K562 (cell line): Measurements from ENCODE around the gene REX1BD. TPM values are rescaled to one million over a fixed set of nuclear protein-coding genes. Genes with fewer than 3 reads are reported as not detected.

Experiments
- FOXM1 ChIP-seq, 2 experiments: fragments of 450-650 bp in 1 of 2; sonication (generic) in 1 of 2; formaldehyde crosslinking in 1 of 2; IDR thresholded peaks; 2 replicates each; pipeline versions ENCODE4 v1.6.1 to v1.9.0; 2017 to 2022; ENCODE audit warnings: low read depth in 2 of 2, mild to moderate bottlenecking in 2 of 2, missing genetic modification reagents in 1 of 2, moderate library complexity in 1 of 2
- GABPB2 ChIP-seq: fragments of 250-450 bp; sonication (Bioruptor Pico); conservative IDR thresholded peaks from 2 replicates; pipeline ENCODE4 v1.5.1; 2021; ENCODE audit warnings: mild to moderate bottlenecking
- GTF2E2 ChIP-seq: fragments of 200-800 bp; sonication (Bioruptor generic); IDR thresholded peaks from 2 replicates; pipeline ENCODE4 v1.6.1; 2016; ENCODE audit warnings: missing genetic modification characterization, missing compliant biosample characterization
- HMBOX1 ChIP-seq: sonication (generic); IDR thresholded peaks from 2 replicates; pipeline ENCODE4 v1.6.1; 2016
- KAT7 ChIP-seq: sonication (generic); formaldehyde crosslinking; IDR thresholded peaks from 2 replicates; pipeline ENCODE4 v1.8.0; 2022; ENCODE audit warnings: missing genetic modification reagents, mild to moderate bottlenecking, borderline replicate concordance
- MIER1 ChIP-seq: fragments of 450-650 bp; IDR thresholded peaks from 2 replicates; pipeline ENCODE4 v1.6.1; 2016; ENCODE audit warnings: antibody characterized with exemption, mild to moderate bottlenecking, low read depth
- POLR2G ChIP-seq: fragments of 200-400 bp; formaldehyde crosslinking; IDR thresholded peaks from 2 replicates; pipeline ENCODE4 v1.6.1; 2017; ENCODE audit warnings: low read depth, mild to moderate bottlenecking, antibody characterized with exemption, low read length, moderate library complexity
- POU5F1 ChIP-seq: fragments of 150-350 bp; IDR thresholded peaks from 2 replicates; pipeline ENCODE4 v1.6.1; 2014; ENCODE audit warnings: borderline replicate concordance, low read length, low read depth, mild to moderate bottlenecking; ENCODE audit not compliant: partially characterized antibody
- RBM22 ChIP-seq: fragments of 200-400 bp; formaldehyde crosslinking; IDR thresholded peaks from 2 replicates; pipeline ENCODE4 v1.6.1; 2018; ENCODE audit warnings: low read length, low read depth; ENCODE audit not compliant: poor library complexity, severe bottlenecking
- SAP30 ChIP-seq: fragments of 200-600 bp; sonication (generic); IDR thresholded peaks from 2 replicates; pipeline ENCODE4 v1.6.1; 2012; ENCODE audit warnings: borderline replicate concordance, low read depth, mild to moderate bottlenecking, moderate library complexity, low read length, control low read depth, inconsistent platforms; ENCODE audit not compliant: insufficient read depth, poor library complexity, severe bottlenecking
- SMAD3 ChIP-seq: fragments of 450-650 bp; formaldehyde crosslinking; conservative IDR thresholded peaks from 2 replicates; pipeline ENCODE4 v1.4.0; 2020; ENCODE audit warnings: mild to moderate bottlenecking
- SMARCC2 ChIP-seq: fragments of 450-650 bp; IDR thresholded peaks from 2 replicates; pipeline ENCODE4 v1.6.1; 2017; ENCODE audit warnings: antibody characterized with exemption, moderate library complexity, mild to moderate bottlenecking, low read depth
- SOX6 ChIP-seq: fragments of 450-650 bp; IDR thresholded peaks from 2 replicates; pipeline ENCODE4 v1.6.1; 2014; ENCODE audit warnings: mild to moderate bottlenecking
- SP1 ChIP-seq: sonication (generic); formaldehyde crosslinking; IDR thresholded peaks from 2 replicates; pipeline ENCODE4 v1.8.1; 2022; ENCODE audit warnings: mild to moderate bottlenecking, missing genetic modification reagents
- TCF7 ChIP-seq: sonication (generic); IDR thresholded peaks from 2 replicates; pipeline ENCODE4 v1.6.1; 2016; ENCODE audit warnings: antibody characterized with exemption, borderline replicate concordance
- USF2 ChIP-seq: sonication (generic); formaldehyde crosslinking; IDR thresholded peaks from 2 replicates; pipeline ENCODE4 v1.5.0; 2020; ENCODE audit warnings: missing genetic modification reagents
- ZNF3 ChIP-seq: fragments of 250-450 bp; sonication (Bioruptor Pico); IDR thresholded peaks from 2 replicates; pipeline ENCODE4 v1.5.0; 2021; ENCODE audit warnings: mild to moderate bottlenecking, moderate library complexity
- ZNF41 ChIP-seq: fragments of 250-450 bp; sonication (Bioruptor Pico); conservative IDR thresholded peaks from 2 replicates; pipeline ENCODE4 v1.4.0; 2020; ENCODE audit warnings: mild to moderate bottlenecking
- ZNF518B ChIP-seq: fragments of 250-450 bp; sonication (Bioruptor Pico); IDR thresholded peaks from 2 replicates; pipeline ENCODE4 v1.5.0; 2021; ENCODE audit warnings: mild to moderate bottlenecking, moderate library complexity
- ZNF76 ChIP-seq: fragments of 250-450 bp; sonication (Bioruptor Pico); IDR thresholded peaks from 2 replicates; pipeline ENCODE4 v1.4.0; 2020; ENCODE audit warnings: mild to moderate bottlenecking, moderate library complexity, borderline replicate concordance
- ZNF830 ChIP-seq: fragments of 250-450 bp; sonication (Bioruptor Pico); IDR thresholded peaks from 2 replicates; pipeline ENCODE4 v1.5.0; 2021; ENCODE audit warnings: mild to moderate bottlenecking
- polyA plus RNA-seq, 8 experiments: library from polyadenylated mRNA; depleted of rRNA in 4 of 8; stranded (reverse) in 5 of 8; unstranded in 3 of 8; fragments of >200 nt; fragmentation: Nextera tagmentation in 2 of 8; fragmentation: Illumina TruSeq in 1 of 8; extraction: Ambion mirVana in 2 of 8; extraction: Trizol in 1 of 8; gene quantifications; 2 replicates each; pipeline versions ENCODE4 v1.2.1 to v1.2.3, GENCODE V29; 2011 to 2014; ENCODE audit warnings: inconsistent platforms in 1 of 8, missing spikeins in 1 of 8
- total RNA-seq, 7 experiments: library from RNA; depleted of rRNA in 6 of 7; stranded (reverse); fragments of >200 nt in 6 of 7; fragmentation: Illumina TruSeq in 2 of 7; extraction: Trizol in 2 of 7; gene quantifications; 2 replicates each; pipeline versions ENCODE4 v1.2.1 to v1.2.3, GENCODE V29; 2011 to 2021; ENCODE audit warnings: low replicate concordance in 1 of 7
- TF ChIP-seq, protein P1 (sequence below): fragments of 250-450 bp; sonication (Bioruptor Pico); IDR thresholded peaks from 2 replicates; pipeline ENCODE4 v1.6.1; 2021; ENCODE audit warnings: mild to moderate bottlenecking

REX1BD gene
- total and polyA plus RNA-seq, 9 of the 15 experiments (the other 6 are each of a cell fraction or from before 2014, with no cell fraction given), result 1.9 to 136 (median 13.8) TPM

GRCh38 chr19:18571564-18572344, 16.8 kb upstream of the REX1BD start, which contains the start of gene UBA52 (continued):
- TF ChIP-seq HMBOX1, result no peak
- TF ChIP-seq TCF7, result peak; percentile 49; the same call in 1 of the 2 replicates
- TF ChIP-seq RBM22, result peak; percentile 76
- peak; percentile 71 for TF ChIP-seq SAP30
- TF ChIP-seq USF2, result peak; percentile 93
- no peak for TF ChIP-seq ZNF41 (CRISPR knock-in tag)
- peak; percentile 99 for TF ChIP-seq POLR2G
- peak; percentile 99 for TF ChIP-seq SP1 (CRISPR knock-in tag)
- peak; percentile 80 for TF ChIP-seq POU5F1
- TF ChIP-seq KAT7 (CRISPR knock-in tag), result peak; percentile 97; the same call in 1 of the 2 replicates
- TF ChIP-seq FOXM1 (IDR thresholded peaks at IDR 0.05; ENCODE audit: low read depth), result no peak
- peak; percentile 83; the same call in 1 of the 2 replicates for TF ChIP-seq FOXM1 (CRISPR knock-in tag; IDR thresholded peaks at IDR 0.05; ENCODE audit: low read depth)
- TF ChIP-seq SMAD3, result no peak
- TF ChIP-seq GTF2E2 (tag), result no peak
- TF ChIP-seq GABPB2 (CRISPR knock-in tag), result no peak
- no peak for TF ChIP-seq ZNF3 (CRISPR knock-in tag)
- no peak for TF ChIP-seq ZNF518B
- TF ChIP-seq MIER1, result no peak
- TF ChIP-seq ZNF830, result no peak
- no peak for TF ChIP-seq SMARCC2
- no peak for TF ChIP-seq ZNF76 (CRISPR knock-in tag)
- TF ChIP-seq, protein P1, sequence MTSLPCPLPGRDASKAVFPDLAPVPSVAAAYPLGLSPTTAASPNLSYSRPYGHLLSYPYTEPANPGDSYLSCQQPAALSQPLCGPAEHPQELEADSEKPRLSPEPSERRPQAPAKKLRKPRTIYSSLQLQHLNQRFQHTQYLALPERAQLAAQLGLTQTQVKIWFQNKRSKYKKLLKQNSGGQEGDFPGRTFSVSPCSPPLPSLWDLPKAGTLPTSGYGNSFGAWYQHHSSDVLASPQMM (CRISPR knock-in tag), result no peak
- TF ChIP-seq SOX6, result 0 out of 2 replicates have a peak, but pooled peaks have one; percentile 35
